Lower leg skin (tissue), 3 donors: Measurements from ENCODE around the gene MAP2.

Experiments used
- CTCF ChIP-seq, 3 donors: fragments of 450-650 bp; IDR thresholded peaks; one replicate each; pipeline ENCODE4 v1.5.1; 2016; ENCODE audit warnings: antibody characterized with exemption in 3 of 3, mild to moderate bottlenecking in 3 of 3, moderate library complexity in 2 of 3
- POLR2A ChIP-seq, 2 donors: fragments of 450-650 bp; IDR thresholded peaks; one replicate each; pipeline ENCODE4 v1.6.1; 2016 to 2017; ENCODE audit warnings: antibody characterized with exemption in 2 of 2, mild to moderate bottlenecking in 1 of 2, moderate library complexity in 1 of 2

- TF ChIP-seq CTCF (IDR thresholded peaks at IDR 0.05) = no peak
- TF ChIP-seq POLR2A (IDR thresholded peaks at IDR 0.05) = no peak
Measured at GRCh38 chr2:209680596-209680995, 256.7 kb downstream of the MAP2 start.
